Measurements from ENCODE around the gene COL21A1.

The COL21A1 gene

DNA sequence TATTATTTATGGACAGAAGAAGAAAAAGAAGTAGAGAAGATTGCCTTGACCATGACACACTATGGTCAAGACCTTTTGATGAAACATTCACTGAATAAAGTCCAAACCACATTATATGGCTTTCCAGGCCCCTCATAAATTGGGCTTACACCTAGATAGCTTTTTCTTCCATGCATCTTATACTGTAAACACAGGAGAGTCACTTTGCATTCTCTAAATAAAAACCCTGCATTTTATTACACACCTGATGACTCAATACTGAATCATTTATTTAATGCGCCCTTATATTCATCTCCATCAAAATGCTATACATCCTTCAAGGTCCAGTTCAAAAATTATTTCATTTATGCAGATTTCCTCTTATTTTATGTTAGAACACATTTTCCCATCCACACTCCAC, 78.0 kb downstream of the COL21A1 start:
- Histone ChIP-seq H3K4me1 (no peaks in the 10 kb centered on the region), H3K4me3 (no peak overlapping the region), H3K4me2 (no peak overlapping the region)

DNA sequence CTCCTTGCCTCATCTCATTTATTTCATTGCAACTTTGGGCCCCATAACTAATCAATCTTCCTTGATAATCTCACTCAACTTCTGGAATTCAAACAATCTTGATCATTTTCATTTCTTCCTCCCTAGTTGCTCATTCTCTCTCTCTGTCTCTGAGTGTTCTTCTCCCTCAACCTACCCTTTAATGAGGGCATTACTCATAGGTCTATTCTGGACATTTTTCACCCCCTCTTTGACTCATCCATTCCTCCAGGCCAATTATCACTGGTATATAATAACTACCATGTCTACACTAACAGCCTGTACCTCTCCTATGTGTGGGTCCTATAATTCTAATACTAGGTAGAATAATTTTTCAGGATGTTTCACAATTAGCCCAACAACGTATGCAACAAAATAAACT, 78.8 kb downstream of the COL21A1 start:
- no peaks in the 10 kb centered on the region for H3K27me3 ChIP-seq
- no peak overlapping the region for H3K4me2 ChIP-seq
- no peaks in the 10 kb centered on the region for H3K4me1 ChIP-seq
- no peaks in the 10 kb centered on the region for H4K20me1 ChIP-seq
- no peak overlapping the region for H3K9ac ChIP-seq
- no peak overlapping the region for H3K4me3 ChIP-seq
- no peak for TF ChIP-seq Cebpa-rat (IDR thresholded peaks at IDR 0.05)
- H3K9me3 ChIP-seq (replicated peaks in 1 of 11): peaks cover 15 to 24% (median 20%) of the 10 kb centered on the region in 11 experiments; a peak in 21 of 22 replicates
- no peaks in the 10 kb centered on the region for H3K36me3 ChIP-seq
- H3K27ac ChIP-seq: no peak overlapping the region

More for the DNA sequence above, 78.0 kb downstream of the COL21A1 start:
- no peaks in the 10 kb centered on the region for H3K27me3 ChIP-seq
- no peaks in the 10 kb centered on the region for H4K20me1 ChIP-seq
- no peaks in the 10 kb centered on the region for H3K36me3 ChIP-seq
- H3K9me3 ChIP-seq (replicated peaks in 1 of 11): peaks cover 15 to 28% (median 23%) of the 10 kb centered on the region in 11 experiments; a peak in 21 of 22 replicates
- H3K27ac ChIP-seq: no peak overlapping the region
- H3K9ac ChIP-seq: no peak overlapping the region
- TF ChIP-seq Cebpa-rat (IDR thresholded peaks at IDR 0.05): no peak

DNA sequence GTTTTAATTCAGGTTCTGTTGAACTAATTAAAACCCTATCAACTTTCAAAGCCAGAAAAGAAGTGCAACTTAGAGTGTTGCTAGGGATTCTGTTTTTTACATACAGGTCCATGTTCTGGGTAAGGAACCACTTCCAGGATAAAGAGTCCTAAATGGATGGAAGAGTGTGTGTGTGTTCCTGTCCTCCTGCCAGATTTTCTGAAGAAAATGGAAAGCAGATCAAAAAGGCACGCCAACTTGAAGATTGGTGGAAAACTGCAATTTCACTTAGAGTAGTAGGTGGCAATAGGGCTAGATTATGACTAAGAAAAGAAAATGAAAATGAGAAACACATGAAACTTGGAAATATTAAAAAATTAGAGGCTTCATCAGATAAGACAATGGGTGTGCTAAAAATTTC, 85.3 kb downstream of the COL21A1 start:
- Histone ChIP-seq H3K4me3 (no peak overlapping the region), H3K4me2 (no peak overlapping the region), H3K27ac (no peak overlapping the region), H3K4me1 (no peaks in the 10 kb centered on the region), H3K36me3 (no peaks in the 10 kb centered on the region), H3K27me3 (no peaks in the 10 kb centered on the region), H4K20me1 (no peaks in the 10 kb centered on the region), H3K9ac (no peak overlapping the region), H3K9me3 (replicated peaks in 1 of 11) (no peaks in the 10 kb centered on the region)
- no peak for TF ChIP-seq Cebpa-rat (IDR thresholded peaks at IDR 0.05)

DNA sequence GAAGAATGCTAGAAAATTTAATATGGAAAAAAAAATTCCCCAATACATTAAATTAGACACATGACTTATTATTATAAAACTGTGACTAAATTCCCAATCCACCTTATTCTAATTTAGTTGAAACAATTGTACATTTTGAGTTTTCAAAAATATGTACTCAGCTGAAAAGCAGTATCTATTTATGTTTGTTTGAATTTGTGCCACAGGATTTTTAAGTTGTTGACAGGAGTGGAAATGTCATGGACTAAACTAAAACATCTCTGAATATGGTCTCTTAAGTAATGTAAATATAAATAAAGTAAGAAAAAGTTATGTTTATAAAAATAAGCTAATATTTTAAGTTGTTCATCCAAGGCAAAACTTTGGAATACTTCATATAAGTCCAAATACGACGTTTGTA, 86.9 kb downstream of the COL21A1 start:
- no peaks in the 10 kb centered on the region for H3K36me3 ChIP-seq
- no peak overlapping the region for H3K4me2 ChIP-seq
- no peaks in the 10 kb centered on the region for H4K20me1 ChIP-seq
- H3K4me3 ChIP-seq: no peak overlapping the region
- no peaks in the 10 kb centered on the region for H3K27me3 ChIP-seq
- no peak overlapping the region for H3K9ac ChIP-seq
- no peaks in the 10 kb centered on the region for H3K9me3 ChIP-seq (replicated peaks in 1 of 11)
- TF ChIP-seq Cebpa-rat (IDR thresholded peaks at IDR 0.05): no peak
- no peaks in the 10 kb centered on the region for H3K4me1 ChIP-seq
- no peak overlapping the region for H3K27ac ChIP-seq

DNA sequence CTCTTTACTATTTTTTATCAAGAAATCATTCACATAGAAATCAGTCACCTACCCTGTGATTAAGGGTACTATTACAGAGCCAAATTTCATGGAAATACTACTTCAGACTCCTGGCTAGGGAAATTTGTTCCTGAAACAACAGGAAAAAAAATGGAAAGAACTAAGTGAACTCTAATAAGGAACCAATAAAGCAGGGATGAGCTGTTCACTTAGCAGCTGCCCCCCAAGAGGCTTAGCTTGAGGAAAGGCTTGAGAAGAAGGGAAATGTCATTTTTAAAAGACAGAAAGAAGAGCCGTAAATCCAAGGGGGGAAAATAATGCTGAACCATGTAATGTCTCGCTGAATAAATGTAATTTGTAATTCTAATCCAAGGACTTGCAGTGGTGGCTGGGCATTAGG, 88.8 kb downstream of the COL21A1 start:
- Histone ChIP-seq H3K27ac (no peak overlapping the region), H3K4me1 (no peaks in the 10 kb centered on the region), H4K20me1 (no peaks in the 10 kb centered on the region), H3K9me3 (replicated peaks in 1 of 11) (peaks cover 0 to 13% (median 0%) of the 10 kb centered on the region in 11 experiments; a peak in 8 of 22 replicates), H3K9ac (no peak overlapping the region), H3K27me3 (no peaks in the 10 kb centered on the region), H3K4me2 (no peak overlapping the region), H3K36me3 (no peaks in the 10 kb centered on the region), H3K4me3 (no peak overlapping the region)
- no peak for TF ChIP-seq Cebpa-rat (IDR thresholded peaks at IDR 0.05)

DNA sequence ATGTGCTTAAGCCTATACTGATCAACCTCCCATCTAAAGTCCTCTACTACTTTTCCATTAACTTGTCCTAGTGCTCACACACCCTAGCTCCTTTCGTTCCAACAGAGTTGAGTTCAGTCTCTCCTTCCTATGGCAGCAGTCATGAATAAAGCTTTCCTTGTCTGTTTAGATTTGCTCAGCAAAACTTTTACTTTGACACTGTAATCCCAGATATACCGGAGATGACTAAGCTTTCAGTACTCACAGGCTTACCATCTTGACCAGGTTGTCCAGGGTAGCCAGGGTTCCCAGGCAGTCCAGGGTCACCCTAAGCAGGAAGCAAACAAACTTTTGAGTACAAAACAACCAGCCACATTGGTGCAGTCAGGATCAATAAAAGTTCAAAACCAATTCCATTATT, 90.7 kb downstream of the COL21A1 start:
- no peaks in the 10 kb centered on the region for H4K20me1 ChIP-seq
- no peaks in the 10 kb centered on the region for H3K4me1 ChIP-seq
- TF ChIP-seq Cebpa-rat (IDR thresholded peaks at IDR 0.05): no peak
- H3K4me2 ChIP-seq: no peak overlapping the region
- no peak overlapping the region for H3K9ac ChIP-seq
- H3K4me3 ChIP-seq: no peak overlapping the region
- no peaks in the 10 kb centered on the region for H3K27me3 ChIP-seq
- H3K27ac ChIP-seq: no peak overlapping the region
- H3K9me3 ChIP-seq (replicated peaks in 1 of 11): peaks cover 0 to 17% (median 0%) of the 10 kb centered on the region in 11 experiments; a peak in 8 of 22 replicates
- no peaks in the 10 kb centered on the region for H3K36me3 ChIP-seq

DNA sequence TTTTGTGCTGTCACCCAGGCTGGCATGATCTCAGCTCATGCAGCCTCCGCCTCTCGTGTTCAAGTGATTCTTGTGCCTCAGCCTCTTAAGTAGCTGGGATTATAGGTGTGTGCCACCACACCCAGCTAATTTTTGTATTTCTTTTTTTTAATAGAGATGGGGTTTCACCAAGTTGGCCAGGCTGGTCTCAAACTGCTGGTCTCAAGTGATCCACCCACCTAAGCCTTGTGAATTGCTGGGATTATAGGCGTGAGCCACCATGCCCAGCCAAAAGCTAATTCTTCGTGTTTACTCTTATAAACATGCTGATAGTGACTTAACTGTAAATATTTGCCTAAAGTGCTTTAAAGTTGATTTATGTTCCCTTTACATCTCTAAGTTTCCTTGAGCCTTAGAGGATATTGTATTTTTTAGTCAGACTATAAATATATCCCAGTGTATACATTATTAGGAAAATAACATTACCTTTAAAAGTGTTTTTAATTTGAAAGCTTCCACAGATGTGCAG, 91.7 kb downstream of the COL21A1 start:
- Histone ChIP-seq H3K27me3 (no peaks in the 10 kb centered on the region), H3K36me3 (no peaks in the 10 kb centered on the region), H3K4me1 (no peaks in the 10 kb centered on the region), H3K9ac (no peak overlapping the region), H3K4me3 (no peak overlapping the region), H3K27ac (no peak overlapping the region), H3K9me3 (replicated peaks in 1 of 11) (peaks cover 0 to 17% (median 0%) of the 10 kb centered on the region in 11 experiments; a peak in 8 of 22 replicates), H3K4me2 (no peak overlapping the region), H4K20me1 (no peaks in the 10 kb centered on the region)
- TF ChIP-seq Cebpa-rat (IDR thresholded peaks at IDR 0.05): no peak

DNA sequence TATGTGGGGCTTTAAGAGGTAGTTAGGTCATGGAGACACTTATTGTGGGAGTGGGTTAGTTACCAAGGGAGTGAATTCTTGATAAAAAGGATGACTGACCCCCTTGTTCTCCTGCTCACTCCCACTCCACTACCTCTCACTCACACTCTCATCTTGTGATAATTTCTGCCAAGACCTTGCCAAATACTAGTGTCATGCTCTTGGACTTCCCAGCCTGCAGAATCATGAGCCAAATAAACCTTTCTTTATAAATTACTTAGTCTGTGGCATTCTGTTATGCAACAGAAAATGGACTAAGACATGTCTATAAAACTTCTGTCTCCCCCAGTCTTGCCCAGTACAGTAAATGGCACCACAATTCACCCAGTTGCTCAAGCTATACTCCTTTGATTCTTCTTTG, 93.3 kb downstream of the COL21A1 start:
- Histone ChIP-seq H3K9me3 (replicated peaks in 1 of 11) (peaks cover 0 to 17% (median 0%) of the 10 kb centered on the region in 11 experiments; a peak in 8 of 22 replicates), H3K4me1 (no peaks in the 10 kb centered on the region), H3K27me3 (no peaks in the 10 kb centered on the region), H4K20me1 (no peaks in the 10 kb centered on the region), H3K36me3 (no peaks in the 10 kb centered on the region), H3K9ac (no peak overlapping the region), H3K4me3 (no peak overlapping the region), H3K27ac (no peak overlapping the region), H3K4me2 (no peak overlapping the region)
- TF ChIP-seq Cebpa-rat (IDR thresholded peaks at IDR 0.05): no peak

DNA sequence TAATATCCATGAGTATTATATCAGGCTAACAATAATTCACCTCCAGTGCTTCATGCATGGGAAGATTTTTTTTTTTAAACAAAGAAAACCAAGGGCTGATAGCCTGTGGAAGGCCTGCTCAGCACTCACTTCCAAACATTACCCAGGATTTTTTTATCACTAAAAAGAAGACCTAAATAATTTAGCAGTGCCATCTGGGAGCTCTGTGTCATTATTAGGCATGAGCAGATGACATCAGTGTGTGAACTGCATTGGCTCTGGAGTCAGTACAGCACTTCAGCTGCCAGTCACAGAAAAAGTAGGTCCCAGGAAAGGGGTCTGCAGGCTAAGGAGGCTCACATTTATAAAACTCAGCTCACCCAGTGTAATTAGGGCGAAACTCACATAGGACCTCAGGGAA, 94.8 kb downstream of the COL21A1 start:
- H3K9me3 ChIP-seq (replicated peaks in 1 of 11): peaks cover 0 to 17% (median 0%) of the 10 kb centered on the region in 11 experiments; a peak in 8 of 22 replicates

DNA sequence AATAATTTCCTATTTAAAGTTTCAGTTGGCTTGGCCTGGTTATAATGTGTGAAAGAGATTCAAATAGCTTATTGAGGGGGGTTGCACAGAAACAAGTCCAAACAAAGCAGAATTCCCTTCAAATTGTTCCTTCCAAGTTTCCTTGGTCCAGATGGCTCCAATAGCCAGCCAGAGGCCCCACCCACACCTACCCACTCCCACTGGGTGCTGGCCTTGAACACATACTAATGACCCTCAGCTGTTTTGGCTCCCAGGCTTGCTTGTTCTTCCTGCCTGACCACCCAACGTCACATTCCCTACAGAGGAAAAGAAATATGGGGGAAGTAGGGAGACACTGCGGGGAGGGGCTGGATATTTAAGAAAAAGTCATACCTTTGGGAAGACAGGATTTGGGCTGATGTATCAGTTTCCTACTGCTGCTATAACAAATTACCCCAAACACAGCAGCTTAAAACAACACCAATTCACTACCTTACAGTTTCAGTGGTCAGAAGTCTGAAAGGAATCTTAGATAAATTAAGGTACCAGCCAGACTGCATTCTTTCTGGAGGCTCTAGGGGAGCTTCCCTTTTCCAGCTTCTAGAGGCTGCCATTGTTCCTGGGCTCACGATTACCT, 95.7 kb downstream of the COL21A1 start:
- H3K27me3 ChIP-seq: no peaks in the 10 kb centered on the region
- no peak for TF ChIP-seq Cebpa-rat (IDR thresholded peaks at IDR 0.05)
- H3K4me3 ChIP-seq: no peak overlapping the region
- H3K27ac ChIP-seq: no peak overlapping the region
- no peak overlapping the region for H3K9ac ChIP-seq
- no peaks in the 10 kb centered on the region for H4K20me1 ChIP-seq
- H3K36me3 ChIP-seq: no peaks in the 10 kb centered on the region
- peaks cover 0 to 17% (median 0%) of the 10 kb centered on the region in 11 experiments; a peak in 8 of 22 replicates for H3K9me3 ChIP-seq (replicated peaks in 1 of 11)
- no peaks in the 10 kb centered on the region for H3K4me1 ChIP-seq
- H3K4me2 ChIP-seq: no peak overlapping the region

More for the DNA sequence above, 94.8 kb downstream of the COL21A1 start:
- Histone ChIP-seq H3K9ac (no peak overlapping the region), H3K4me1 (no peaks in the 10 kb centered on the region), H3K4me3 (no peak overlapping the region), H3K27ac (no peak overlapping the region), H3K4me2 (no peak overlapping the region), H3K27me3 (no peaks in the 10 kb centered on the region), H3K36me3 (no peaks in the 10 kb centered on the region), H4K20me1 (no peaks in the 10 kb centered on the region)
- no peak for TF ChIP-seq Cebpa-rat (IDR thresholded peaks at IDR 0.05)
